K562 (cell line): ENCODE results near the gene NISCH. TPM values are rescaled to one million over a fixed set of nuclear protein-coding genes. Genes with fewer than 3 reads are reported as not detected.

Source experiments
- CHD7 ChIP-seq: fragments of 200-600 bp; sonication (generic); IDR thresholded peaks from one replicate; pipeline ENCODE4 v1.6.1; 2012; ENCODE audit warnings: mild to moderate bottlenecking, low read depth, low read length, inconsistent platforms
- DIDO1 ChIP-seq: fragments of 450-650 bp; IDR thresholded peaks from 2 replicates; pipeline ENCODE4 v1.6.1; 2016; ENCODE audit warnings: low read depth, missing biosample characterization, missing genetic modification characterization
- ELF4 ChIP-seq: fragments of 450-650 bp; formaldehyde crosslinking; IDR thresholded peaks from 2 replicates; pipeline ENCODE4 v1.4.0; 2022; ENCODE audit warnings: missing genetic modification characterization
- EZH2 ChIP-seq: IDR thresholded peaks from 2 replicates; pipeline ENCODE4 v1.6.1; 2012; ENCODE audit warnings: low read depth, mild to moderate bottlenecking, inconsistent platforms, low read length, borderline replicate concordance
- FOXJ3 ChIP-seq: sonication (generic); formaldehyde crosslinking; IDR thresholded peaks from 2 replicates; pipeline ENCODE4 v1.4.0; 2020; ENCODE audit warnings: mild to moderate bottlenecking, missing genetic modification reagents
- FUS ChIP-seq: fragments of 200-400 bp; formaldehyde crosslinking; optimal IDR thresholded peaks from 2 replicates; pipeline ENCODE3; 2017; ENCODE audit warnings: low read depth, low read length
- GATAD2A ChIP-seq: fragments of 450-650 bp; IDR thresholded peaks from 2 replicates; pipeline ENCODE4 v1.6.1; 2017
- HLTF ChIP-seq: fragments of 450-650 bp; IDR thresholded peaks from 2 replicates; pipeline ENCODE4 v1.6.1; 2016
- STAG1 ChIP-seq: sonication (generic); formaldehyde crosslinking; IDR thresholded peaks from 2 replicates; pipeline ENCODE4 v1.5.0; 2020; ENCODE audit warnings: missing genetic modification reagents, borderline replicate concordance
- U2AF2 ChIP-seq: fragments of 200-400 bp; formaldehyde crosslinking; optimal IDR thresholded peaks from 2 replicates; pipeline ENCODE3; 2017; ENCODE audit warnings: low read depth, mild to moderate bottlenecking, low read length
- ZBTB1 ChIP-seq: sonication (generic); formaldehyde crosslinking; IDR thresholded peaks from 2 replicates; pipeline ENCODE4 v1.8.1; 2023; ENCODE audit warnings: missing genetic modification reagents, low read depth, mild to moderate bottlenecking, borderline replicate concordance
- ZKSCAN1 ChIP-seq: fragments of 150-350 bp; IDR thresholded peaks from 2 replicates; pipeline ENCODE4 v1.6.1; 2016; ENCODE audit warnings: low read depth, low read length
- ZNF184 ChIP-seq: sonication (generic); formaldehyde crosslinking; IDR thresholded peaks from 2 replicates; pipeline ENCODE4 v1.5.0; 2020; ENCODE audit warnings: missing genetic modification reagents
- ZNF586 ChIP-seq: fragments of 450-650 bp; formaldehyde crosslinking; conservative IDR thresholded peaks from 2 replicates; pipeline ENCODE4 v1.4.0; 2020; ENCODE audit warnings: mild to moderate bottlenecking, moderate library complexity
- polyA plus RNA-seq, 8 experiments: library from polyadenylated mRNA; depleted of rRNA in 4 of 8; stranded (reverse) in 5 of 8; unstranded in 3 of 8; fragments of >200 nt; fragmentation: Nextera tagmentation in 2 of 8; fragmentation: Illumina TruSeq in 1 of 8; extraction: Ambion mirVana in 2 of 8; extraction: Trizol in 1 of 8; gene quantifications; 2 replicates each; pipeline versions ENCODE4 v1.2.1 to v1.2.3, GENCODE V29; 2011 to 2014; ENCODE audit warnings: inconsistent platforms in 1 of 8, missing spikeins in 1 of 8
- total RNA-seq, 7 experiments: library from RNA; depleted of rRNA in 6 of 7; stranded (reverse); fragments of >200 nt in 6 of 7; fragmentation: Illumina TruSeq in 2 of 7; extraction: Trizol in 2 of 7; gene quantifications; 2 replicates each; pipeline versions ENCODE4 v1.2.1 to v1.2.3, GENCODE V29; 2011 to 2021; ENCODE audit warnings: low replicate concordance in 1 of 7
- TF ChIP-seq, protein P1 (sequence below), 2 experiments: IDR thresholded peaks in 1 of 2; conservative IDR thresholded peaks in 1 of 2; 2 replicates each; pipeline ENCODE4 v1.6.1; 2016; ENCODE audit warnings: low read depth in 2 of 2, mild to moderate bottlenecking in 1 of 2, missing compliant biosample characterization in 1 of 2, missing genetic modification characterization in 1 of 2, moderate library complexity in 1 of 2

The NISCH gene
- total and polyA plus RNA-seq, 9 of the 15 experiments (the other 6 are each of a cell fraction or from before 2014, with no cell fraction given): 0.44 to 43.5 (median 23.4) TPM

GRCh38 chr3:52533623-52534280 is 78.3 kb downstream of the NISCH start, which contains the start of gene NT5DC2 (continued):
- TF ChIP-seq GATAD2A (no peak), FUS (no peak), ZNF586 (CRISPR knock-in tag) (no peak), FOXJ3 (CRISPR knock-in tag) (no peak), DIDO1 (tag) (no peak), ELF4 (CRISPR knock-in tag) (no peak), STAG1 (CRISPR knock-in tag) (peak; percentile 26; the same call in 1 of the 2 replicates), HLTF (no peak), ZNF184 (CRISPR knock-in tag) (no peak), U2AF2 (no peak), ZBTB1 (CRISPR knock-in tag) (no peak), CHD7 (no peak), EZH2 (no peak), ZKSCAN1 (no peak)
- TF ChIP-seq, protein P1, sequence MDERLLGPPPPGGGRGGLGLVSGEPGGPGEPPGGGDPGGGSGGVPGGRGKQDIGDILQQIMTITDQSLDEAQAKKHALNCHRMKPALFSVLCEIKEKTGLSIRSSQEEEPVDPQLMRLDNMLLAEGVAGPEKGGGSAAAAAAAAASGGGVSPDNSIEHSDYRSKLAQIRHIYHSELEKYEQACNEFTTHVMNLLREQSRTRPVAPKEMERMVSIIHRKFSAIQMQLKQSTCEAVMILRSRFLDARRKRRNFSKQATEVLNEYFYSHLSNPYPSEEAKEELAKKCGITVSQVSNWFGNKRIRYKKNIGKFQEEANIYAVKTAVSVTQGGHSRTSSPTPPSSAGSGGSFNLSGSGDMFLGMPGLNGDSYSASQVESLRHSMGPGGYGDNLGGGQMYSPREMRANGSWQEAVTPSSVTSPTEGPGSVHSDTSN (CRISPR knock-in tag; IDR thresholded peaks at IDR 0.05; ENCODE audit: low read depth): no peak
- TF ChIP-seq, protein P1 (tag; conservative IDR thresholded peaks at IDR 0.05; ENCODE audit: low read depth): no peak
